HepG2 (cell line): ENCODE results near the gene MAP3K19. TPM values are rescaled to one million over a fixed set of nuclear protein-coding genes. Genes with fewer than 3 reads are reported as not detected.
A peak's percentile ranks its signal among the peaks of the same experiment; 100 is the strongest.

Experiments used
- DMTF1 ChIP-seq: sonication (generic); formaldehyde crosslinking; IDR thresholded peaks from 2 replicates; pipeline ENCODE4 v1.4.0; 2020; ENCODE audit warnings: mild to moderate bottlenecking, missing genetic modification reagents
- FIP1L1 ChIP-seq: fragments of 200-400 bp; formaldehyde crosslinking; IDR thresholded peaks from 2 replicates; pipeline ENCODE4 v1.6.1; 2018; ENCODE audit warnings: low read depth, mild to moderate bottlenecking, low read length, moderate library complexity, borderline replicate concordance; ENCODE audit not compliant: insufficient read depth
- GABPB1 ChIP-seq: IDR thresholded peaks from 2 replicates; pipeline ENCODE4 v1.6.1; 2016; ENCODE audit warnings: mild to moderate bottlenecking, missing genetic modification reagents, moderate library complexity, missing compliant biosample characterization
- GATA4 ChIP-seq: sonication (generic); IDR thresholded peaks from 2 replicates; pipeline ENCODE4 v1.6.1; 2016; ENCODE audit warnings: antibody characterized with exemption, low read depth, borderline replicate concordance
- HDAC6 ChIP-seq: fragments of 200-600 bp; sonication (generic); IDR thresholded peaks from 2 replicates; pipeline ENCODE4 v1.7.0; 2017; ENCODE audit warnings: mild to moderate bottlenecking, antibody characterized with exemption, low read length, low read depth
- HOXA5 ChIP-seq: sonication (generic); formaldehyde crosslinking; IDR thresholded peaks from 2 replicates; pipeline ENCODE4 v1.4.0; 2020; ENCODE audit warnings: missing genetic modification reagents
- KLF15 ChIP-seq: sonication (generic); formaldehyde crosslinking; IDR thresholded peaks from 2 replicates; pipeline ENCODE4 v1.8.1; 2023; ENCODE audit warnings: borderline replicate concordance, mild to moderate bottlenecking, inconsistent platforms, missing genetic modification reagents, mixed read lengths
- PLRG1 ChIP-seq: fragments of 450-650 bp; conservative IDR thresholded peaks from 2 replicates; pipeline ENCODE4 v1.6.1; 2016
- PPARG ChIP-seq: conservative IDR thresholded peaks from 2 replicates; pipeline ENCODE4 v1.6.1; 2016; ENCODE audit warnings: missing biosample characterization, missing genetic modification reagents
- RBAK ChIP-seq: sonication (generic); formaldehyde crosslinking; IDR thresholded peaks from 2 replicates; pipeline ENCODE4 v1.5.1; 2020; ENCODE audit warnings: mild to moderate bottlenecking, missing genetic modification reagents
- RBM39 ChIP-seq: fragments of 200-400 bp; formaldehyde crosslinking; IDR thresholded peaks from one replicate; pipeline ENCODE4 v1.6.1; 2018; ENCODE audit warnings: antibody characterized with exemption, mild to moderate bottlenecking, low read depth, low read length; ENCODE audit not compliant: poor library complexity, severe bottlenecking
- RCOR2 ChIP-seq: IDR thresholded peaks from 2 replicates; pipeline ENCODE4 v1.6.1; 2016; ENCODE audit warnings: missing biosample characterization, missing genetic modification reagents
- RORA ChIP-seq: sonication (generic); formaldehyde crosslinking; IDR thresholded peaks from 2 replicates; pipeline ENCODE4 v1.5.0; 2020; ENCODE audit warnings: mild to moderate bottlenecking, missing genetic modification reagents, moderate library complexity
- TFAP4 ChIP-seq: sonication (generic); IDR thresholded peaks from 2 replicates; pipeline ENCODE4 v1.6.1; 2016; ENCODE audit warnings: low read depth, borderline replicate concordance
- THYN1 ChIP-seq: sonication (generic); formaldehyde crosslinking; IDR thresholded peaks from 2 replicates; pipeline ENCODE4 v1.8.1; 2023; ENCODE audit warnings: low read depth, mild to moderate bottlenecking, moderate library complexity, missing genetic modification reagents, borderline replicate concordance
- ZC3H13 ChIP-seq: sonication (generic); formaldehyde crosslinking; IDR thresholded peaks from 2 replicates; pipeline ENCODE4 v1.8.1; 2023; ENCODE audit warnings: mild to moderate bottlenecking, missing genetic modification reagents, moderate library complexity
- ZNF124 ChIP-seq: sonication (generic); formaldehyde crosslinking; IDR thresholded peaks from 2 replicates; pipeline ENCODE4 v1.4.0; 2020; ENCODE audit warnings: missing genetic modification reagents
- ZNF205 ChIP-seq: IDR thresholded peaks from 2 replicates; pipeline ENCODE4 v1.6.1; 2018; ENCODE audit warnings: missing biosample characterization, missing genetic modification reagents
- ZNF350 ChIP-seq: sonication (generic); formaldehyde crosslinking; IDR thresholded peaks from 2 replicates; pipeline ENCODE4 v1.4.0; 2020; ENCODE audit warnings: mild to moderate bottlenecking, low read depth, missing genetic modification reagents, borderline replicate concordance
- ZNF781 ChIP-seq: sonication (generic); formaldehyde crosslinking; IDR thresholded peaks from 2 replicates; pipeline ENCODE4 v1.5.1; 2020; ENCODE audit warnings: borderline replicate concordance, mild to moderate bottlenecking, missing genetic modification reagents; ENCODE audit errors: not compliant biosample characterization
- ZZZ3 ChIP-seq: sonication (generic); formaldehyde crosslinking; IDR thresholded peaks from 2 replicates; pipeline ENCODE4 v1.4.0; 2020; ENCODE audit warnings: missing genetic modification reagents, mild to moderate bottlenecking, borderline replicate concordance
- polyA plus RNA-seq, 8 experiments: library from polyadenylated mRNA; depleted of rRNA in 3 of 8; stranded (reverse) in 7 of 8; unstranded in 1 of 8; fragments of >200 nt; fragmentation: Illumina TruSeq in 4 of 8; extraction: Trizol in 4 of 8; gene quantifications; 2 replicates each; pipeline versions ENCODE4 v1.2.1 to v1.2.3, GENCODE V29; 2011 to 2016; ENCODE audit warnings: low read depth in 4 of 8, missing spikeins in 1 of 8, mixed read lengths in 1 of 8; ENCODE audit not compliant: insufficient read depth in 1 of 8
- total RNA-seq, 5 experiments: library from RNA; depleted of rRNA; stranded (reverse); fragments of >200 nt; fragmentation: Illumina TruSeq; extraction: Trizol; gene quantifications; 2 replicates each; pipeline ENCODE4 v1.2.3, GENCODE V29; 2016; ENCODE audit warnings: low read depth in 1 of 5
- TF ChIP-seq, protein P1 (sequence below): sonication (generic); formaldehyde crosslinking; IDR thresholded peaks from 2 replicates; pipeline ENCODE4 v1.5.0; 2020; ENCODE audit warnings: missing genetic modification reagents
- TF ChIP-seq, protein P2 (sequence below): sonication (generic); formaldehyde crosslinking; conservative IDR thresholded peaks from 2 replicates; pipeline ENCODE4 v1.8.0; 2022; ENCODE audit warnings: low read depth, missing genetic modification reagents

MAP3K19 gene
- total and polyA plus RNA-seq, 2 of the 13 experiments (the other 11 are each of a cell fraction or from before 2014, with no cell fraction given) = not detected

GRCh38 chr2:135052042-135052876 lies 5.0 kb upstream of the MAP3K19 start, which contains the start of gene RAB3GAP1 (continued):
- no peak for TF ChIP-seq GATA4
- no peak; the same call in 1 of the 2 replicates for TF ChIP-seq KLF15 (CRISPR knock-in tag)
- TF ChIP-seq HDAC6 = no peak
- TF ChIP-seq RORA (CRISPR knock-in tag) = no peak
- TF ChIP-seq FIP1L1 = no peak
- TF ChIP-seq RCOR2 (CRISPR knock-in tag) = no peak
- TF ChIP-seq GABPB1 (CRISPR knock-in tag) = no peak; the same call in 1 of the 2 replicates
- no peak for TF ChIP-seq PLRG1
- TF ChIP-seq HOXA5 (CRISPR knock-in tag) = no peak; the same call in 1 of the 2 replicates
- no peak for TF ChIP-seq DMTF1
- TF ChIP-seq ZC3H13 (CRISPR knock-in tag) = no peak
- TF ChIP-seq PPARG (CRISPR knock-in tag) = no peak
- TF ChIP-seq TFAP4 = no peak
- peak; percentile 81 for TF ChIP-seq ZNF350
- 0 out of 2 replicates have a peak, but pooled peaks have one; percentile 21 for TF ChIP-seq ZNF205 (CRISPR knock-in tag)
- TF ChIP-seq ZNF781 (CRISPR knock-in tag) = peak; percentile 38
- TF ChIP-seq, protein P1, sequence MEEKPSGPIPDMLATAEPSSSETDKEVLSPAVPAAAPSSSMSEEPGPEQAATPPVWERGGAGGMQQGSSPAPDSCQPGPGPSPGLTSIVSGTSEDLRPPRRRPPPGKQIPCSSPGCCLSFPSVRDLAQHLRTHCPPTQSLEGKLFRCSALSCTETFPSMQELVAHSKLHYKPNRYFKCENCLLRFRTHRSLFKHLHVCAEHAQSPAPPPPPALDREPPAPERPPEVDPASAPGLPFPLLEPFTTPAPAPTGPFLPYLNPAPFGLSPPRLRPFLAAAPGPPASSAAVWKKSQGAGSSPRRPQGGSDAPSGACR (CRISPR knock-in tag) = peak; percentile 75; the same call in 1 of the 2 replicates
- no peak; the same call in 1 of the 2 replicates for TF ChIP-seq ZNF124
- TF ChIP-seq, protein P2, sequence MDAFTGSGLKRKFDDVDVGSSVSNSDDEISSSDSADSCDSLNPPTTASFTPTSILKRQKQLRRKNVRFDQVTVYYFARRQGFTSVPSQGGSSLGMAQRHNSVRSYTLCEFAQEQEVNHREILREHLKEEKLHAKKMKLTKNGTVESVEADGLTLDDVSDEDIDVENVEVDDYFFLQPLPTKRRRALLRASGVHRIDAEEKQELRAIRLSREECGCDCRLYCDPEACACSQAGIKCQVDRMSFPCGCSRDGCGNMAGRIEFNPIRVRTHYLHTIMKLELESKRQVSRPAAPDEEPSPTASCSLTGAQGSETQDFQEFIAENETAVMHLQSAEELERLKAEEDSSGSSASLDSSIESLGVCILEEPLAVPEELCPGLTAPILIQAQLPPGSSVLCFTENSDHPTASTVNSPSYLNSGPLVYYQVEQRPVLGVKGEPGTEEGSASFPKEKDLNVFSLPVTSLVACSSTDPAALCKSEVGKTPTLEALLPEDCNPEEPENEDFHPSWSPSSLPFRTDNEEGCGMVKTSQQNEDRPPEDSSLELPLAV (CRISPR knock-in tag) = no peak
- TF ChIP-seq ZZZ3 (CRISPR knock-in tag) = no peak
- TF ChIP-seq THYN1 (CRISPR knock-in tag) = 0 out of 2 replicates have a peak, but pooled peaks have one; percentile 61
- no peak for TF ChIP-seq RBM39
- TF ChIP-seq RBAK (CRISPR knock-in tag) = 0 out of 2 replicates have a peak, but pooled peaks have one; percentile 37
